ENCODE results near the gene MFAP3L.
"Not testable (repeated sequence)": the region's sequence is repeated elsewhere in the genome, so short reads cannot be mapped to it uniquely, and the experiment has no call there.

Gene MFAP3L

GRCh38 chr4:169948271-169948670 lies 77.9 kb downstream of the MFAP3L start:
- in situ Hi-C loops (cut with MboI; ENCODE audit: low sequenced_read_pairs), result no loop called here

- in situ Hi-C loops (cut with MboI; ENCODE audit: low sequenced_read_pairs), result no loop called here
Observed at GRCh38 chr4:169945636-169946035, 80.6 kb downstream of the MFAP3L start.

- in situ Hi-C loops (cut with MboI; ENCODE audit: low sequenced_read_pairs), result not testable (repeated sequence)
Observed at GRCh38 chr4:169943601-169944000, 82.6 kb downstream of the MFAP3L start.

- in situ Hi-C loops (cut with MboI; ENCODE audit: low sequenced_read_pairs), result no loop called here
Observed at GRCh38 chr4:169941141-169941540, 85.1 kb downstream of the MFAP3L start.

GRCh38 chr4:169940460-169940859 lies 85.7 kb downstream of the MFAP3L start:
- in situ Hi-C loops (cut with MboI; ENCODE audit: low sequenced_read_pairs), result no loop called here

Data from hTERT RPE-1 (cell line).